Duodenal mucosa (tissue), 2 donors: ENCODE data around the gene HOXD11.

Experiments
- H3K27ac ChIP-seq: one replicate; pipeline ENCODE4 v1.7.0; 2013; ENCODE audit warnings: low read depth, low read length
- H3K27me3 ChIP-seq, 2 donors: one replicate each; pipeline ENCODE4 v1.7.0; 2013; ENCODE audit warnings: low read length in 2 of 2, control low read depth in 1 of 2; ENCODE audit not compliant: insufficient read depth in 2 of 2, control insufficient read depth in 1 of 2
- H3K36me3 ChIP-seq, 2 donors: one replicate each; pipeline ENCODE4 v1.7.0; 2013; ENCODE audit warnings: low read length in 2 of 2, control low read depth in 1 of 2; ENCODE audit not compliant: insufficient read depth in 2 of 2, control insufficient read depth in 1 of 2
- H3K4me1 ChIP-seq, 2 donors: one replicate each; pipeline ENCODE4 v1.7.0; 2013; ENCODE audit warnings: low read length in 2 of 2, control low read depth in 1 of 2; ENCODE audit not compliant: insufficient read depth in 2 of 2, control insufficient read depth in 1 of 2
- H3K4me3 ChIP-seq, 2 donors: one replicate each; pipeline ENCODE4 v1.7.0; 2013; ENCODE audit warnings: low read length in 2 of 2, low read depth in 1 of 2
- H3K9ac ChIP-seq, 2 donors: one replicate each; pipeline ENCODE4 v1.7.0; 2013; ENCODE audit warnings: low read length in 2 of 2, low read depth in 1 of 2
- H3K9me3 ChIP-seq, 2 donors: one replicate each; pipeline ENCODE4 v1.7.0; 2013; ENCODE audit warnings: low read length in 2 of 2, control low read depth in 1 of 2; ENCODE audit not compliant: control insufficient read depth in 1 of 2

HOXD11 gene

DNA sequence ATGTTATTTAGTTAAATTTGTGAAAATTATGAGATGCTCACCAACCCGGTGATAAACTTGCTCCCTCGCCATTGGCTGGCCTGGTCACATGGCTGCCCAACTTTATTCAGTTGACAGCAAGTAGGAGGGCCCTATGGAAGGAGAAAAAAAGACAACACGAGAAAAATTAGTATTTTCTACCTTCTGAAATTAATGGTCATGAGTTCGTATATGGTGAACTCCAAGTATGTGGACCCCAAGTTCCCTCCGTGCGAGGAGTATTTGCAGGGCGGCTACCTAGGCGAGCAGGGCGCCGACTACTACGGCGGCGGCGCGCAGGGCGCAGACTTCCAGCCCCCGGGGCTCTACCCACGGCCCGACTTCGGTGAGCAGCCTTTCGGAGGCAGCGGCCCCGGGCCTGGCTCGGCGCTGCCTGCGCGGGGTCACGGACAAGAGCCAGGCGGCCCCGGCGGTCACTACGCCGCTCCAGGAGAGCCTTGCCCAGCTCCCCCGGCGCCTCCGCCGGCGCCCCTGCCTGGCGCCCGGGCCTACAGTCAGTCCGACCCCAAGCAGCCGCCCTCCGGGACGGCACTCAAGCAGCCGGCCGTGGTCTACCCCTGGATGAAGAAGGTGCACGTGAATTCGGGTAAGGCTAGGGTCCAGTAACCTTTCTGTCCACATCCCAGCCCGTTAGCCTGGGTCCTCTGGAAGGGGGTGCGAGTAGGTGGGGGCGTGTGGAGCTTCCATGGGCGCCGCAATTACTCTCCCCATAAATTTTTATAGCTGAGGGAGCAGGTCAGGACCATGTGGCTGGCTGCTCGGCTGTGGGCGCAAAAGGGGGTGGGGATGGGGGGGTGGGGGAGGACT is 44.6 kb downstream of the HOXD11 start, which contains the start of gene HOXD4:
Gene HOXD4 (plus strand): TSS at position 109 of the 846 bp plus-strand sequence. CDS start 84 bp downstream, at position 193.
- no peak within 1 kb of the TSS for H3K4me3 ChIP-seq
- peaks cover 83 to 96% of the 10 kb centered on the region in 2 donors for H3K27me3 ChIP-seq
- H3K27ac ChIP-seq, result peak within 1 kb of the TSS; percentile 20
- no peaks in the 10 kb centered on the region for H3K4me1 ChIP-seq
- H3K9ac ChIP-seq, result no peak within 1 kb of the TSS
- H3K9me3 ChIP-seq, result no peaks in the 10 kb centered on the region
- H3K36me3 ChIP-seq, result no peaks in the 10 kb centered on the region

DNA sequence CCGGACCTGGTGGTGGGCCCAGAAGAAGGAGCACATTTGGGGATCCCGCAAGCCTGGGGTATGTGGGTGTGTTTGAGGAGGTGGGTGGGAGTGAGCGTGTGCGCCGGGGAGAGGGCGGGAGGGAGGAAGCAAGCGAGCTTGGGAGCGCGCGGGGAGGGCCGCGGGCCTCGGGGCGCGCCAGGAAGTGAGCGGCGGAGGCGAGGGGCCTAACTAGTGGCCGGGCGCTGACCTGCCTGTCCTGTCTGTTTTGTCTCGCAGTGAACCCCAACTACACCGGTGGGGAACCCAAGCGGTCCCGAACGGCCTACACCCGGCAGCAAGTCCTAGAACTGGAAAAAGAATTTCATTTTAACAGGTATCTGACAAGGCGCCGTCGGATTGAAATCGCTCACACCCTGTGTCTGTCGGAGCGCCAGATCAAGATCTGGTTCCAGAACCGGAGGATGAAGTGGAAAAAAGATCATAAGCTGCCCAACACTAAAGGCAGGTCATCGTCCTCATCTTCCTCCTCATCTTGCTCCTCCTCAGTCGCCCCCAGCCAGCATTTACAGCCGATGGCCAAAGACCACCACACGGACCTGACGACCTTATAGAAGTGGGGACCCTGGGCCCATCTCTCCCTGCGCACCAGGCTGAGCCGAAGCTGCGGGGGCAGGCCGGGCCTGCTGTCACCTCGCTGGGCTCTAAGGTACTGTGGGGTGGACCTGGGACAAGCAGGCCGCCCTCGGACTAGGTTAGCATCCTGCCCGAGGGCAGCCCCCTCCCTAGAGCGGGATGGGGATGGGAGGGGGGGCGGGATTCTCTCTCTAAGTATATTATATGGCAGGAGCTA is 45.5 kb downstream of the HOXD11 start:
- no peak overlapping the region for H3K9ac ChIP-seq
- H3K4me1 ChIP-seq, result no peaks in the 10 kb centered on the region
- H3K9me3 ChIP-seq, result no peaks in the 10 kb centered on the region
- no peaks in the 10 kb centered on the region for H3K36me3 ChIP-seq
- no peak overlapping the region for H3K4me3 ChIP-seq
- H3K27ac ChIP-seq, result peak overlapping the region; percentile 20
- peaks cover 87 to 94% of the 10 kb centered on the region in 2 donors for H3K27me3 ChIP-seq

DNA sequence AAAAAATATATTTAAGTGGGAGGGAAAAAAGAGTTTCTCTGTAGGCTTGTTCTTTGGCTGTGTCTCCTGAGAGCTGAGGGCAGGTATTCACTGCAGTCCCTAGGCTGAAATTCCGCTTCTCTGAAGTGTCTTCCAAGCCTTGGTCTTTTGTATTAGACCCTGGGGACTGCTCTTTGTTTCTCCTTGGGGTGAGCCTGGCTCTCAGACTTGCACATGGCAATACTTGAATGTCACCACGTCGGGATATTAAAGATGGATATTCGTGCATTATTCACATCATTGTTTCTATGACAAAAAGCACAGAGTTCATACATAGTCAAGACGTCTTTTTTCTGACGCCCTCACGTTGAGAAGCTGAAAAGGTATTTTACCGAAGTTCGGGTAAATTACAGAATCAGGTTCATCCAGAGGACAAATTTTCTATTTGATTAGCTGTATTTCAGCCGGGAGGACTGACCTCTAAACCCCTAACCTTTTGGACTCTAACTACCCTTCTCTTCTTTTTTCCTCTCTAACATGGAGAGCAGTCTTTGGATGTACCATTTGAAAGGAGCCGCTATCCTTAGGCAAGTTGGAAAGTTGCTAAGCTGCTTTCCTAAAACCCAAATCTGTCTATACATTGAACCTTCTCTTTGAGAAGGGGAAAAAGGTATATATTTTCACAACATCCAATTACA is 47.6 kb downstream of the HOXD11 start:
- no peaks in the 10 kb centered on the region for H3K36me3 ChIP-seq
- H3K4me3 ChIP-seq, result no peak overlapping the region
- H3K27ac ChIP-seq, result no peak overlapping the region
- H3K9ac ChIP-seq, result no peak overlapping the region
- H3K27me3 ChIP-seq, result peaks cover 82 to 94% of the 10 kb centered on the region in 2 donors
- no peaks in the 10 kb centered on the region for H3K9me3 ChIP-seq
- no peaks in the 10 kb centered on the region for H3K4me1 ChIP-seq

DNA sequence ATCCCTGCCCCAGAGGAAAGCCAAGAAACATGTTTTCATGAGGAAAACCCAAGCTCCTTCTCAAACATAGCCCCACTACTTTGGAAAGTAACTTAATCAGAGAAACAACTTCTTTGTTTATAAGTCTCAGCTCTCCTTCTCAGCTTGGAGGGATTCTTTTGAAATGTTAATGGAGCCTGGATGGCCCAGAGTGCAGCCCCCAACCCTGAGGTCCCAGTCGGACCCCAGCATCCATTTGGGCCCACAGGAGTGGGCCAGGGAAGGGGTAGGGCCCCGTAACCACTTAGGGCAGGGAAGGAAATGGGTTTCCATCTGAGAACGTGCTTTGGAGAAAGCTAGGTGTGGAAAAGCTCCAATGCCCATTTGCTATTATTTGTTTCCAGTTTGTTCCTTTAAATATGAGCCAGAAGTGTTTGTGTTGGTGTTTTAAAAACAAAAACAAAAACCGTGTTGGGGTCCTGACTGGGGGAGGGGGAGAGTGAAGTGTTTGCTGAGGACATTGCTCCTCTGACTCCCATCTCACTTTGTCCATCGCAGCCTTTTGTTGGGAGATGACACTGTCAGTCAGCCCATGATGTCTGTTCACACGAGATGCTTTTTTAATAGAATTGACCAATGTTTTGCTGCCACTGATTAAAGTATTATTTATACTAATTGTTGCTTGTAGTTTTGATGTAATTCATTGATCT is 48.4 kb downstream of the HOXD11 start:
- Histone ChIP-seq H3K4me1 (no peaks in the 10 kb centered on the region), H3K4me3 (no peak overlapping the region), H3K27me3 (peaks cover 83 to 94% of the 10 kb centered on the region in 2 donors), H3K36me3 (no peaks in the 10 kb centered on the region), H3K9ac (no peak overlapping the region), H3K27ac (no peak overlapping the region), H3K9me3 (no peaks in the 10 kb centered on the region)

DNA sequence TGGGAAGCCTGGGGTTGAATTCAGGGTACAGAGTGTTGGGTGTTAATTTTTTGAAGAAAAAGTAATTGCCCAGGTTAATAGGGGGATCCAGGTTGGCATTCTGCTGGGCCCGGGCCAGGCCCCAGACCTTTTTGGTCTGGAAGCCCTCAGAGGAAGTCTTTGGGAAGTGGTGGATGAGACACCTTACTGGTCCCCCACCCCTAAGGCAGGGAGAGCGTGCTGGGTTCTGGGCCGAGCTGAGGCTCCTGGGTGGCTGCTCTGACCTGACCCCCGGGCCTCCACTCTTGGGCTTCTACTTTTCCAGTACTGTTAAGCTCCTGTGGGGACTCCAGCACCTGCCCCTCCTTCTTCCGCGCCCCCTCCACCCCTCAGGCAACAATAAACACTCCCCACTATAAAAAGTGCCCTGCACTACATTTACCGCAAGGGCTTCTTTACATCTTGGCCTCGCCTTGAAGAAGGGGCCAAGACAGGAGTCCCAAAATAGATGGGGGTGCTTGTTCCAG is 49.3 kb downstream of the HOXD11 start:
- no peak overlapping the region for H3K4me3 ChIP-seq
- H3K27me3 ChIP-seq, result peaks cover 82 to 93% of the 10 kb centered on the region in 2 donors
- H3K4me1 ChIP-seq, result no peaks in the 10 kb centered on the region
- no peaks in the 10 kb centered on the region for H3K36me3 ChIP-seq
- H3K27ac ChIP-seq, result no peak overlapping the region
- H3K9ac ChIP-seq, result no peak overlapping the region
- no peaks in the 10 kb centered on the region for H3K9me3 ChIP-seq

DNA sequence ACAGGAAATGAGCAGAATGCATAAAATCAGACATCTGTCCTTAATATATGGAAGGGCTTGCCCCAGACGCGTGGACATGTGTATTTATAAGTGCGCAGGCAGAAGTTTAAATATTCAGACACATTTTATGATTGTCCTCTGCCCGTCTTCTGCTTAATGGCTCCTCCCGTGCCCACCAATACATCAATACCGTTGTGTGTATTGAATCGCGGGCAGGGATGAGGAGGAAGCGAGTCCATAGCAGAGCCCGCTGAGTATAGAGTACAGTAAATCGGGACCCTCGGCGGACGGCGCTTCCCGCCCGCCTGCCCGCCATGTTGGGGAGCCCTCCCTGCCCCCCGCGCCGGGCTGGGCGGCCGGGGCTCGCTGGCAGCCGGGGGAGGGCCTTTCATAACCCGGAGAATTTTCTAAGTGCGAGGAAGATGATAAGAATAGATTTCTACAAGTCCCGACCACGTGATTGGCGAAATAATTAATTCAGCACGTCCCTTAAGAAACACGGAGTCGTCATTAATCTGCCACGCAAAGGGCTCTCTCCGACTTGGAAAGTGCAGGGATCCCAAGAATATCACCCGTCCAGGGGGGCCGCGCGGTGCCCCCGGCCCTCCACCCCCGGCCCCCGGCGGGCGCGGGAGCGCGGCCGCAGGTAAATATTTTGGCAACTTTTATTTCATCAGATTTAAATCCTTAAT is 49.9 kb downstream of the HOXD11 start, which contains the start of gene HOXD3:
Gene HOXD3 (plus strand): TSS at position 501 of the 692 bp plus-strand sequence. CDS start 11,808 bp downstream, outside the sequence.
- Histone ChIP-seq H3K4me3 (no peak within 1 kb of the TSS), H3K27me3 (peaks cover 81 to 93% of the 10 kb centered on the region in 2 donors), H3K9ac (no peak within 1 kb of the TSS), H3K9me3 (no peaks in the 10 kb centered on the region), H3K27ac (no peak within 1 kb of the TSS), H3K36me3 (no peaks in the 10 kb centered on the region), H3K4me1 (no peaks in the 10 kb centered on the region)

DNA sequence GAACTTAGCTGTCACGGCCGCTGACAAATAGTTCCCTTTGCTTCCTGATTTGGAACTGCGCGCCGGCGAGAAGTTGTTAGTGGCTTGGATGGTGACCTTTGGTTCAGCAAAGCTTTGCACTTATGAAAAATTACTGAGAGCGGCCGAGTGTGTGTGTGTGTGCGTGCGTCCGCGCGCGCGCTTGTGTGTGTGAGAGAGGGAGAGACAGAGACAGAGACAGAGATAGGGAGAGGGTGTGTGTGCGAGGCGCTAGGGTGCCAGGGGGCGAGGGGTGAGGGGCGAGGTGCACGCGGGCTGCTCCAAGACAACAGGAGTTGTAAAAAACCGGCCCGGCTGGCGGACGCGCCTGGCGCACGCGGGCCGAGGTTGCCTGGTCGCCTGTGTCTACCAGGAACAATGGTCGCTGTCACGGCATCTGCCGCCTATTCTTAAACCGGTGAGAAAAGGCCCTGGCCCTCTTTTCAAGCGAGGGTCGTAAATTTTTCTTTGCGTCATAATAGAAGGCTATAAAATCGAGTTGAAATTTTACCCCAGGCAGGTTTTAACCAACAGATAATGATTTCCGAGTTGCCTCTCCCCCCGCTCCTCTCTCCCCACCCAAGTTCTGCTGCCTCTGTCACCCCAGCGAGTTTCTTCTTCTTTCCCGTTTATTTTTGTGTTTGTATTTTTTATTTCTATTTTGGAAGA is 50.6 kb downstream of the HOXD11 start:
- Histone ChIP-seq H3K9me3 (no peaks in the 10 kb centered on the region), H3K27ac (no peak overlapping the region), H3K36me3 (no peaks in the 10 kb centered on the region), H3K27me3 (peaks cover 84 to 92% of the 10 kb centered on the region in 2 donors), H3K4me3 (no peak overlapping the region), H3K9ac (no peak overlapping the region), H3K4me1 (no peaks in the 10 kb centered on the region)

DNA sequence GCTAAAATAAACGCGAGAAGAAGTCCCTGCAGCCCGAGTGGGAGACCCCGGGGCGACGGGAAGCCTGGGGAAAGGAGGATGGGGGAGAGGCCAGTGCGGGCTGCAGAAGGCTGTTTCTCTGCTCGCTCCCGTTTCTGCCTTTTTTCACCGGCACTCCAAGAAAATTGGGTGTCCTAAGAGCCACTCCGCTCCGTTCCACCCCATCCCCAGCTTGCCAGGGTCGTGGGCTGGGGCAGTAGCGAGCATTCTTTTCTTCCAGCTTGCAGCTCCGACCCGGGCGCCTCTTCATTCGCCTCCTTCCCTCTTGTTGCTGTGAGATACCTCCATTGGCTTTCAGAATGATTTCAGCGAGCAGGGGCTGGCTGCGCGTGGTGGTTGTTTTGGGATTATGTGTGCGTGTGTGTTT is 51.1 kb downstream of the HOXD11 start:
- Histone ChIP-seq H3K27ac (no peak overlapping the region), H3K36me3 (no peaks in the 10 kb centered on the region), H3K4me3 (no peak overlapping the region), H3K9ac (no peak overlapping the region), H3K4me1 (no peaks in the 10 kb centered on the region), H3K9me3 (no peaks in the 10 kb centered on the region), H3K27me3 (peaks cover 85 to 92% of the 10 kb centered on the region in 2 donors)
